OCI-M1 (cell line): ENCODE measurements around the gene ZFAND2A.

ENCODE experiments used
- DNase-seq: peaks from one replicate; lab custom pipeline; 2025; lab: John Stamatoyannopoulos, UW

The ZFAND2A gene

DNA sequence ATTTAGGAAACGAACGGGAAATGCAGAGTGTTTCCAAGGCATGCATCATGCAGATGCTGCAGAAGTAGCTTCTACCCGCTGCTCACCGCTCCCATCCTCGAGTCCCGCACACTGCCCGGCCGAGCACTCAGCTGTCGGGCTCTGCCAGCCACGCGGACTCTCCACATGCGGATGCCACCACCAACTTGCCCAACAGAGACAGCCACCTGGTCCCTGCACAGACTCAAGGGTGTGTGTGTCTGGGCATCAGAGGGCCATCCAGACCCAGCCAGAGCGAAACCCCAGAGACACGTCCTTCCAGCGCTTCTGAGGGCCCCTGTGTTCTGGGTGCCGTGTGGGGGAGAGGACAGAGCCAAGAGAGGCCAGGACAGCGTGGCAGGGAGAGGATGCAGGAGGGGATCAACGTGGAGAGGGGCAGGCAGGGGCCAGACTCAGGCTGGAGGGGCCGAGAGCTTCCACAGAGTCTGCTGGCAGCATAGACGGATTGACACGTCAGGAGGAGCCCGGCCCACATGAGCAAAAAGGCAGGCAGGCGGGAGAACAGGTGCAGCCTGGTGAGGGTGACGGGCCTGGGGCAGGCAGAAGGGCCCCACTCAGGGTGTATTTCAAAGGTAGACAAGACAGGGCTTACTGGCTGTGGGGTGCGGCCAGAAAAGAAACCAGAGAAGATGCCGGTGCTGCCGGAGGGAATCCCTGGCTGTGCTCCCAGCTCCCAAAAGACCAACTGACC, 53.8 kb downstream of the ZFAND2A start:
- no peak for DNase-seq

DNA sequence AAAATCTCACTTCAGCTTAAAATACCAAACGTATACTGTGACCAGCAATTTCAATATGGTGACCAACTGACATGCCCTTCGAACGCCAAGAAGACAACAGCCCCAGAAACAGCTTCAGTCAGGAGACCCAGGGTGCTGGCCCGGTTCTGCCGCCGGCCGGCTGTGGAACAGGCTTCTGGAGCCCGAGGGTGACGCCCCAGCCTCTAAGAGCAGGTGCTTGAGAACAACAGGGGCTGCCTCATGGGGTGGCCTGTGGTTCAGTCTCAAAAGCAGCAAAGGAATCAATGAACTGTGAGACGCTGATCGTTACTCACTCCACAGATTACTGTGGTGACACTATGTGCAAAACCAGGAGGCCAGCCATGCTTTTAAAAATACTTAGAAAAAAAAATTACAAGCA, 54.8 kb downstream of the ZFAND2A start:
- no peak for DNase-seq

DNA sequence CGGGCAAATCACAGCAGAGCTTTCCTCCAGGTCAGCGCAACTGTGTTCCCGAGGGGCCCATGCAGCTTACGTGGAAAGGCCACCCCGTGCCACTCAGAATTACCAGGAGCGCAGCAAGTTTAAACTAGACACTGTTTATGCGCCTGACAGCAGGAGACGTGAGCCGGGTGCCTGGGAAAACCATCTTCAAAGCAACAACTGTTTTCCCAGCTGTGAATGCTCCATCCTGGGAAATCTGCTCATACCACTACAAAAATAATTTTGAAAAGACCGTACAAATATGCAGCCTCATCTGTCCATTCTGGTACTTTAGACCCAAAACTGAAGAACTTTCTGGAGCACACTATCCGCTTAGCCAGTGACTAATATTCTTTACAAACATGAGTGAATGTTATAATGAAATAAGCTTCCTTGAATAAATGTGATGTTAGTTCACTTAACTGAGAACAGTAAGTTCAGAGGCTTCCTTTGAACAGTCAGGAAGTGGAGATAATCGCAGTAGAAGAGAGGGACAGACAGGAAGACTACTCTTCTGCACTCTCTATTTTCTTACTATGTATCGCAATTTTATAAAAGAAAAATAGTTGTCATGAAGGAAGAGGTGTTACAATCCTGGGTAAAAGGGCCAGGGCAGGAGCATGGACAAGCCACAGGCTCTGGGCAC, 55.3 kb downstream of the ZFAND2A start:
- DNase-seq: no peak

GRCh38 chr7:1103789-1104515, 56.0 kb downstream of the ZFAND2A start:
- no peak for DNase-seq

- DNase-seq: no peak
These were observed 56.8 kb downstream of the ZFAND2A start for GRCh38 chr7:1103009-1103788.
